ENCODE results near the gene NOTCH2. TPM values are rescaled to one million over a fixed set of nuclear protein-coding genes. Genes with fewer than 3 reads are reported as not detected.

NOTCH2 gene
- total RNA-seq, 1 donor from 2014 or later = 180 TPM

GRCh38 chr1:119964673-119965363, 104.6 kb downstream of the NOTCH2 start:
- Mint-ChIP-seq H3K4me1 (ENCODE audit: unreplicated experiment) (peaks cover 77% of the 10 kb centered on the region), H3K9me3 (ENCODE audit: unreplicated experiment) (no peaks in the 10 kb centered on the region), H3K27ac (ENCODE audit: unreplicated experiment) (peak overlapping the region; percentile 94), H3K36me3 (ENCODE audit: unreplicated experiment) (peaks cover 53% of the 10 kb centered on the region), H3K27me3 (ENCODE audit: unreplicated experiment) (no peaks in the 10 kb centered on the region), H3K4me3 (ENCODE audit: unreplicated experiment) (peak overlapping the region; percentile 23)
- TF ChIP-seq, protein P1, sequence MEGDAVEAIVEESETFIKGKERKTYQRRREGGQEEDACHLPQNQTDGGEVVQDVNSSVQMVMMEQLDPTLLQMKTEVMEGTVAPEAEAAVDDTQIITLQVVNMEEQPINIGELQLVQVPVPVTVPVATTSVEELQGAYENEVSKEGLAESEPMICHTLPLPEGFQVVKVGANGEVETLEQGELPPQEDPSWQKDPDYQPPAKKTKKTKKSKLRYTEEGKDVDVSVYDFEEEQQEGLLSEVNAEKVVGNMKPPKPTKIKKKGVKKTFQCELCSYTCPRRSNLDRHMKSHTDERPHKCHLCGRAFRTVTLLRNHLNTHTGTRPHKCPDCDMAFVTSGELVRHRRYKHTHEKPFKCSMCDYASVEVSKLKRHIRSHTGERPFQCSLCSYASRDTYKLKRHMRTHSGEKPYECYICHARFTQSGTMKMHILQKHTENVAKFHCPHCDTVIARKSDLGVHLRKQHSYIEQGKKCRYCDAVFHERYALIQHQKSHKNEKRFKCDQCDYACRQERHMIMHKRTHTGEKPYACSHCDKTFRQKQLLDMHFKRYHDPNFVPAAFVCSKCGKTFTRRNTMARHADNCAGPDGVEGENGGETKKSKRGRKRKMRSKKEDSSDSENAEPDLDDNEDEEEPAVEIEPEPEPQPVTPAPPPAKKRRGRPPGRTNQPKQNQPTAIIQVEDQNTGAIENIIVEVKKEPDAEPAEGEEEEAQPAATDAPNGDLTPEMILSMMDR (IDR thresholded peaks at IDR 0.05) = no peak
- no peak for DNase-seq (ENCODE audit: extremely low spot score, unreplicated experiment)

DNA sequence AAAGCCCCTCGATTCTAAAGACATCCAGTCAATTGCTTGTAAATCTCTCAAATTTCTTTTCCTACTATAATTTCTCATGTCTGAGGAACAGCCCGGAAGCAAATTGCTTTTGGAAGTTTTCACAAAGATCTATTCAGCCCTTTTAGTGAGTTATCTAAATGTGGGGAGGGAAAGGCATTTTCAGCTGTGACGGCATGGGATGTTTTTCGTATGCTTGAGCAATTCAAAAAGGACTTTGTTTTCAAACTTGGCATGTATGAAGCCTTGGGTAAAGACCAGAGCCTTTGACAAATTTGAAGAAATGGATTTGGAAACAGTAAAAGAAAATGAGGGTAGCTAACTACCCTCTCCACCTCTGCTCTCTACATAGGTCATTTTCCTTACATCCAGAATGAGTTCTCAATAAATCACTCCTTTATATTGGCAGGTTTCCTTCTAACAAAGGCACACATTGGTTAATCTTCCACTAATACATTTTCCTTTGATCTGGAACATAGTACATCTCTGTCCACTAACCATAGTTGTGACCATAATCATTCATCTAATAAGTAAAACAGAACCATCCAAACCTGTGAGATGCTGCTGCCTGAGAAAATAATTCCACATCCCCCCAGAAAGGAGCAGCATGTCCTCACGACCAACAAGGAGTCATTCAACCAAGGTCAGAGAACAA, 107.0 kb downstream of the NOTCH2 start:
- Mint-ChIP-seq H3K27me3 (ENCODE audit: unreplicated experiment) (no peaks in the 10 kb centered on the region), H3K9me3 (ENCODE audit: unreplicated experiment) (no peaks in the 10 kb centered on the region), H3K4me1 (ENCODE audit: unreplicated experiment) (peaks cover 77% of the 10 kb centered on the region), H3K36me3 (ENCODE audit: unreplicated experiment) (peaks cover 45% of the 10 kb centered on the region), H3K4me3 (ENCODE audit: unreplicated experiment) (no peak overlapping the region), H3K27ac (ENCODE audit: unreplicated experiment) (no peak overlapping the region)
- no peak for DNase-seq (ENCODE audit: extremely low spot score, unreplicated experiment)
- TF ChIP-seq, protein P1 (IDR thresholded peaks at IDR 0.05) = no peak

- DNase-seq (ENCODE audit: extremely low spot score, unreplicated experiment) = no peak
- Mint-ChIP-seq H3K27ac (ENCODE audit: unreplicated experiment) (peak overlapping the region; percentile 56), H3K27me3 (ENCODE audit: unreplicated experiment) (no peaks in the 10 kb centered on the region), H3K36me3 (ENCODE audit: unreplicated experiment) (peaks cover 36% of the 10 kb centered on the region), H3K4me3 (ENCODE audit: unreplicated experiment) (no peak overlapping the region), H3K4me1 (ENCODE audit: unreplicated experiment) (peaks cover 68% of the 10 kb centered on the region), H3K9me3 (ENCODE audit: unreplicated experiment) (no peaks in the 10 kb centered on the region)
- TF ChIP-seq, protein P1 (IDR thresholded peaks at IDR 0.05) = no peak
Measured at GRCh38 chr1:119960501-119960900, 109.0 kb downstream of the NOTCH2 start.

DNA sequence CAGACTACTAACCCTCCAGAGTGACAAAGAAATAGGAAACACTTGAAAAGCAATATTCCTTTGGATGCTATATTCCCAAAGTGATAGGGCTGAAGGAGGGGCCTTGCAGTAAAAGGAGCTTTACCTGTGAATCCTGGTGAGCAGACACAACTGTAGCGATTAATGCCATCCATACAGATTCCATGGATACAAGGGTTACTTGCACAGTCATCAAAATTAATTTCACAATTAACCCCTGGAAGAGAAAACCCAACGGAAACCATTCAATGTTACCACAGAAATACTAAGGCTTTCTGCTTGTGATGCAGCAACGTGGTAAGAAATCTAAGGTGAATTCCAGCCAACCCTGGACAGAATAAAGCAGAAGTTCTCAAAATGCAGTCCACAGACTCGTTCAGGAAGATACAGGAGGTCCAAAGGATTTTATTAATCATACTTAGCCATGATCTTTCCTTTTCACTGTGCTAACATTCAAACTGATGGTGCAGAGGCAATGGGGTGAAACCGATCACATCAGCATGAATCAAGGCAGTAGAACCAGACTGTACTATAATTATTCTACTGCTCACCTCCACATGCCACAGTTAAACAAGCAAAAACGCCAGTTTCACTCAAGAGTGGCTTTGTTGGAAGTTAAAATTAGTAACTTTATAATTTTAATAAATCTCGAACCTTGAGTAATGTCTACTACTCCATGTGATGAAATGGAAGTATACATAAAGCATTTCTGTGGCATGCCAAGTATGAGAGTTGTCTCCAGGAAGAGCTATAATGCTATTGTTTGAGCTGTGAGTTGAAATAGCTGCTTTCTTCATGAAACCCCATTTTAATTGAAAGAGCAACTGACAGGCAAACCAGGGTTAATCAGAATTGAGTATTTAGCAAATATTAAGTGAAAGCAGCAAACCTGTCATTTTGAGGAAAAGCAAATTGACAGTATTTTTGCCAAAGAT, 109.9 kb downstream of the NOTCH2 start:
- Mint-ChIP-seq H3K27me3 (ENCODE audit: unreplicated experiment) (no peaks in the 10 kb centered on the region), H3K9me3 (ENCODE audit: unreplicated experiment) (no peaks in the 10 kb centered on the region), H3K4me3 (ENCODE audit: unreplicated experiment) (no peak overlapping the region), H3K36me3 (ENCODE audit: unreplicated experiment) (peaks cover 39% of the 10 kb centered on the region), H3K27ac (ENCODE audit: unreplicated experiment) (peak overlapping the region; percentile 56), H3K4me1 (ENCODE audit: unreplicated experiment) (peaks cover 58% of the 10 kb centered on the region)
- no peak for DNase-seq (ENCODE audit: extremely low spot score, unreplicated experiment)
- TF ChIP-seq, protein P1 (IDR thresholded peaks at IDR 0.05) = no peak

Measured in osteocyte (in vitro differentiated cells).